GM12892 (cell line): ENCODE results near the gene AMZ1.

Source experiments
- POLR2A ChIP-seq: IDR thresholded peaks from 2 replicates; pipeline ENCODE4 v1.6.1; 2011; ENCODE audit warnings: low read depth, low read length, control low read depth
- TAF1 ChIP-seq: IDR thresholded peaks from 2 replicates; pipeline ENCODE4 v1.6.1; 2011; ENCODE audit warnings: low read depth, mild to moderate bottlenecking, control low read depth, low read length, borderline replicate concordance

- TF ChIP-seq POLR2A (no peak), TAF1 (no peak)
Measured at GRCh38 chr7:2720024-2720423, 32.0 kb downstream of the AMZ1 start.
